ENCODE measurements around the gene IFT122. TPM values are rescaled to one million over a fixed set of nuclear protein-coding genes. Genes with fewer than 3 reads are reported as not detected.

Gene IFT122
- total RNA-seq, 2 experiments from 2014 or later = 22.7 to 26.7 TPM

DNA sequence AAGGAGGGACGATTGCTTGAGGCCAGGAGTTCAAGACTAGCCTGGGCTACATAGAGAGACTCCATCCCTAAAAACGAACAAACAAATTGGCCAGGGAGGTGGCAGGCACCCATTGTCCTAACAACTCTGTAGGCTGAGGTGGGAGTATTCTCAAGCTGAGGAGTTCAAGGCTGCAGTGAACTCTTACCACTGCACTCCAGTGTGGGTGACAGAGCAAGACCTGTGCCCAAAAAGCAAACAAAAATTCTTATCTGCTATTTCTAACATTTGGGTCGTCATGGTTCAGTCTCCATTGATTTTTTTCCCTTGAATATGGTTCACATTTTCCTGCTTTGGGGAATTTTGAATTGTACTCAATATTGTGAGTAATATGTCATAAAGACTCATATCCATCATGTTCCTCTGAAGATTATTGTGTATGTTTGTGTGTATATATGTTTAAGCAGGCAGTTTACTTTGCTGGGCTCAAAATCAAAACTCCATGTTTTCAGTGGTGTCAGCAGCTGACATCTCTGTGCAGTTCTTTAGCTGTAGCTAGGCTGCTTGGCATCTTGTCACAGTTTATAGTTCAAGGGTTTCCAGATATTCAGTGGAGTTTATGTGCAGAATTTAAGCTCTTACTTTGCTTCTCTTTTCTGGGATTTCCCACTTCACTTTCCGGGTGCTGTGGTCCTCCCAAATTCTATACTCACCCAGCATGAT, 33.2 kb downstream of the IFT122 start:
- Mint-ChIP-seq H3K27ac (no peak overlapping the region), H3K9me3 (no peaks in the 10 kb centered on the region), H3K4me3 (no peak overlapping the region), H3K4me1 (ENCODE audit: low read depth) (peaks cover 12% of the 10 kb centered on the region), H3K27me3 (no peaks in the 10 kb centered on the region), H3K36me3 (ENCODE audit: low read depth) (peaks cover 50% of the 10 kb centered on the region)
- TF ChIP-seq, protein P1, sequence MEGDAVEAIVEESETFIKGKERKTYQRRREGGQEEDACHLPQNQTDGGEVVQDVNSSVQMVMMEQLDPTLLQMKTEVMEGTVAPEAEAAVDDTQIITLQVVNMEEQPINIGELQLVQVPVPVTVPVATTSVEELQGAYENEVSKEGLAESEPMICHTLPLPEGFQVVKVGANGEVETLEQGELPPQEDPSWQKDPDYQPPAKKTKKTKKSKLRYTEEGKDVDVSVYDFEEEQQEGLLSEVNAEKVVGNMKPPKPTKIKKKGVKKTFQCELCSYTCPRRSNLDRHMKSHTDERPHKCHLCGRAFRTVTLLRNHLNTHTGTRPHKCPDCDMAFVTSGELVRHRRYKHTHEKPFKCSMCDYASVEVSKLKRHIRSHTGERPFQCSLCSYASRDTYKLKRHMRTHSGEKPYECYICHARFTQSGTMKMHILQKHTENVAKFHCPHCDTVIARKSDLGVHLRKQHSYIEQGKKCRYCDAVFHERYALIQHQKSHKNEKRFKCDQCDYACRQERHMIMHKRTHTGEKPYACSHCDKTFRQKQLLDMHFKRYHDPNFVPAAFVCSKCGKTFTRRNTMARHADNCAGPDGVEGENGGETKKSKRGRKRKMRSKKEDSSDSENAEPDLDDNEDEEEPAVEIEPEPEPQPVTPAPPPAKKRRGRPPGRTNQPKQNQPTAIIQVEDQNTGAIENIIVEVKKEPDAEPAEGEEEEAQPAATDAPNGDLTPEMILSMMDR (IDR thresholded peaks at IDR 0.05) = no peak
- Histone ChIP-seq H3K36me3 (ENCODE audit: insufficient read depth, low read length) (peaks cover 21% of the 10 kb centered on the region), H3K27ac (ENCODE audit: low read depth in 1 of 2, low read length in 2 of 2) (no peak overlapping the region), H3K27me3 (ENCODE audit: control insufficient read depth in 1 of 2, insufficient read depth in 2 of 2, low read length in 2 of 2) (no peaks in the 10 kb centered on the region), H3K9me3 (ENCODE audit: control insufficient read depth in 1 of 2, insufficient read depth in 1 of 2, low read length in 2 of 2) (no peaks in the 10 kb centered on the region), H3K4me3 (ENCODE audit: low read length) (no peak overlapping the region), H3K4me1 (ENCODE audit: insufficient read depth, low read length) (peaks cover 3% of the 10 kb centered on the region)
- DNase-seq = no peak
- intact Hi-C loops (cut with DNase I, micrococcal nuclease) = no loop called here
- ATAC-seq (ENCODE audit: poor library complexity) = no peak
- ChIA-PET CTCF (no interaction called here), POLR2A (no interaction called here)

DNA sequence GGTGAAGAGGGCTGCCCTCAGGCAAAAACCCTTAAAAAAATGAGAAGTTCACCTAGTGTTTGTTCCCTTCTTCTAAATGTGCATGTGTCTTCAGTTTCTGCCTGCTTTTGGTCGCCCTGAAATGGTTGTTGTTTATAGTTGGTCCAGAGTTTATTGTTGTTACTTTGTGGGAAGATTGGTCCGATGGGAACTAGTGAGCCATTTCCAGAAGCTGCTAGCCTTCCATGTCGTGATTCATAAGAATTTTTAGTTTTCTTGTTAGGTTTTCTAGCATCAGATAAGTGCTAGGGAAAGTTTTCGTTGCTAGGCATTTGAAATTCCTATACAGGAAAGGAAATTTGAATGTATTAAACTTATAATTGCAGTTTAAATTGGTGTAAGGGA, 33.7 kb downstream of the IFT122 start:
- no peaks in the 10 kb centered on the region for H3K9me3 Mint-ChIP-seq
- TF ChIP-seq, protein P1 (IDR thresholded peaks at IDR 0.05) = no peak
- DNase-seq (no peak), ATAC-seq (ENCODE audit: poor library complexity) (no peak)
- CTCF ChIA-PET = no interaction called here
- no peak overlapping the region for H3K27ac ChIP-seq (ENCODE audit: low read depth in 1 of 2, low read length in 2 of 2)
- H3K27me3 Mint-ChIP-seq = no peaks in the 10 kb centered on the region
- no peaks in the 10 kb centered on the region for H3K9me3 ChIP-seq (ENCODE audit: control insufficient read depth in 1 of 2, insufficient read depth in 1 of 2, low read length in 2 of 2)
- peaks cover 3% of the 10 kb centered on the region for H3K4me1 ChIP-seq (ENCODE audit: insufficient read depth, low read length)
- POLR2A ChIA-PET = no interaction called here
- no peak overlapping the region for H3K4me3 Mint-ChIP-seq
- H3K4me1 Mint-ChIP-seq (ENCODE audit: low read depth) = peaks cover 12% of the 10 kb centered on the region
- H3K36me3 ChIP-seq (ENCODE audit: insufficient read depth, low read length) = peaks cover 25% of the 10 kb centered on the region
- H3K27me3 ChIP-seq (ENCODE audit: control insufficient read depth in 1 of 2, insufficient read depth in 2 of 2, low read length in 2 of 2) = no peaks in the 10 kb centered on the region
- no peak overlapping the region for H3K4me3 ChIP-seq (ENCODE audit: low read length)
- H3K36me3 Mint-ChIP-seq (ENCODE audit: low read depth) = peaks cover 50% of the 10 kb centered on the region
- H3K27ac Mint-ChIP-seq = no peak overlapping the region
- intact Hi-C loops (cut with DNase I, micrococcal nuclease) = no loop called here

DNA sequence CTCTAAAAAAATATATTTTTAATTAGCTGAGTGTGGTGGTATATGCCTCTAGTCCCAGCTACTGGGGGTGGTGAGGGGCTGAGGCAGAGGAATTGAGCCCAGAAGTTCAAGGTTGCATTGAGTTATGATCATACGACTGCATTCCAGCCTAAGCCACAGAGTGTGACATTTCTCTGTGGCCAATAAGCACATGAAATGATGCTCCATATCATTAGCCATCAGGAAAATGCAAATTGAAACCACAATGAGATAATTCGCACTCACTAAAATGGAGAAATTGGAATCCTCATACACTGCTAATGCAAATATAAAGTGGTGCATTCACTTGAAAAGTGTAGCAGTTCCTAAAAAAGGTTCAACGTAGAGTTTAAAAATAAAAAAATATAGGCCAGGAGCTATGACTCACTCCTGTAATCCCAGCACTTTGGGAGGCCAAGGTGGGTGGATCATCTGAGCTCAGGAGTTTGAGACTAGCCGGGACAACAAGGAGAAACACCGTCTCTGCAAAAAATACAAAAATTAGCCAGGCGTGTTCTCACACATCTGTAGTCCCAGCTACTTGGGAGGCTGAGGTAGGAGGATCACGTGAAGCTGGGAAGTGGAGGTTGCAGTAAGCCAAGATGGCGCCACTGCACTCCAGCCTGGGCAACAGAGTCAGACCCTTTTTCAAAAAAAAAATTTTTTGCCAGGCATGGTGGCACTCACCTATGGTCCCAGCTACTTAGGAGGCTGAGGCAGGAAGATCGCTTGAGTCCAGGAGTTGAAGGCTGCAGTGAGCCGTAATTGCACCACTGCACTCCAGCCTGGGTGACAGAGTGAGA, 35.2 kb downstream of the IFT122 start:
- no peak overlapping the region for H3K4me3 ChIP-seq (ENCODE audit: low read length)
- intact Hi-C loops (cut with DNase I, micrococcal nuclease) = no loop called here
- ATAC-seq (ENCODE audit: poor library complexity) (no peak), DNase-seq (no peak)
- peaks cover 21% of the 10 kb centered on the region for H3K36me3 ChIP-seq (ENCODE audit: insufficient read depth, low read length)
- POLR2A ChIA-PET = no interaction called here
- no peak overlapping the region for H3K27ac ChIP-seq (ENCODE audit: low read depth in 1 of 2, low read length in 2 of 2)
- Mint-ChIP-seq H3K9me3 (no peaks in the 10 kb centered on the region), H3K27me3 (no peaks in the 10 kb centered on the region), H3K27ac (no peak overlapping the region), H3K4me3 (no peak overlapping the region), H3K36me3 (ENCODE audit: low read depth) (peaks cover 50% of the 10 kb centered on the region), H3K4me1 (ENCODE audit: low read depth) (peaks cover 3% of the 10 kb centered on the region)
- TF ChIP-seq, protein P1 (IDR thresholded peaks at IDR 0.05) = no peak
- no peaks in the 10 kb centered on the region for H3K27me3 ChIP-seq (ENCODE audit: control insufficient read depth in 1 of 2, insufficient read depth in 2 of 2, low read length in 2 of 2)
- H3K4me1 ChIP-seq (ENCODE audit: insufficient read depth, low read length) = no peaks in the 10 kb centered on the region
- CTCF ChIA-PET = interaction anchor here (1.0 kb wide), 1 partner anchor 15 kb away, joined by 3 read pairs; no protein-coding TSS in a partner anchor
- no peaks in the 10 kb centered on the region for H3K9me3 ChIP-seq (ENCODE audit: control insufficient read depth in 1 of 2, insufficient read depth in 1 of 2, low read length in 2 of 2)
